ENCODE results near the gene ASCC1.

ASCC1 gene

GRCh38 chr10:72056932-72057751 lies 158.9 kb downstream of the ASCC1 start:
- in situ Hi-C loops (cut with MboI; ENCODE audit: low sequenced_read_pairs), result no loop called here

DNA sequence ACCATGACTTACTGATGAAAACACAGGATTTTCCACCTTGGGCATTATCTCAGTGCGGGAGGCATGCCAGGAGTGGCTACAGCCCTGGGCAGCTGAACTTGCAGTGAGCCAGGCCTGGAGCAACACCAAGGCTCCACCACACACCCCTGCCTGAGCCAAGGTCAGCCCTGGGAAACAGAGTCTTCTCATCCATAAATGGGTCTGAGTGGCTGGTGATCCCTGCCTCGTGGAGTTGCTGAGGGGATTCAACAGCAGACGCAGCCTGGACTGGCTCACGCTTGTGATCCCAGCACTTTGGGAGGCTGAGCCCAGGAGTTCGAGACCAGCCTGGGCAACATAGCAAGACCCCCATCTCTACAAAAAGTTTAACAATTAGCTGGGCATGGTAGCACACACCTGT lies 160.0 kb downstream of the ASCC1 start:
- in situ Hi-C loops (cut with MboI; ENCODE audit: low sequenced_read_pairs), result no loop called here

DNA sequence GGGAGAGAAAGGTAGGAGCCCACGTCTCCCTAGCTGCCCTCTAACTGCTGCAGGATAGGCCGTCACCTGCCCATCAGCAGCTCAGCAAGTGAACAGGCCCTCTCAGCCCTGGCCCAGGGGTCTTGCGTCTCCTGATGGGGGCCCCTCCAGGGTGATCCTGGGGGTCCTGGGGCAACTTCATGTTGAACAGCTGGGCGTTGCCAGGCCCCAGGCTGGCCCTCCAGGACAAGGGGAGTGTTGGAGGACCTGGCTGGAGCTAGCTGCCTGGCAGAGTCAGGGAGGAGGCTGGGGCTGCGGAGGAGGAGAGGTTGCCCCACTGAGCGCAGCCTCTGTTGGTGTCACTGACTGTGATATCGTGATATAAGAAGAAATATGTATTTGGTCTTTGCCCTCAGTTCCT lies 162.4 kb downstream of the ASCC1 start:
- in situ Hi-C loops (cut with MboI; ENCODE audit: low sequenced_read_pairs), result no loop called here

DNA sequence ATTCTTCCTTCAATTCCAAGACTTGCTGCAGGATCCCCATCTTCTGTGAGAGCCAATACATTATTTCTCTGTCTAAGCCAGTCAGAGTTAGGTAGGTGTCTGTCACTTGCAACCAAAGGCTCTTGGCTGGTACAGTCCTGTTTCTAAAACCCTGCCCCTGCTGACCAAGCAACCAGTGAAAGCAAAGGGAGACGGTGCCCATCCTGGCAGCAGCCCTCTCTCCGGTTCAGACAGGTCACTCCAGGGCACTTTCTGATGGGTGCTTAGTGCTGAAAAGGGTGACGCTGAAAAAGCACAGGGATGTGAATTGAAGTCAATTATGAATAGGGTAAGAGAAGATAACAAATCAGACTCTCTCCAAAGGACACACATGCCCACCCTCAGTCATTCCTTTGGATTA lies 165.2 kb downstream of the ASCC1 start:
- in situ Hi-C loops (cut with MboI; ENCODE audit: low sequenced_read_pairs), result no loop called here

- in situ Hi-C loops (cut with MboI; ENCODE audit: low sequenced_read_pairs), result no loop called here
Observed at GRCh38 chr10:72049969-72050781, 165.9 kb downstream of the ASCC1 start.

DNA sequence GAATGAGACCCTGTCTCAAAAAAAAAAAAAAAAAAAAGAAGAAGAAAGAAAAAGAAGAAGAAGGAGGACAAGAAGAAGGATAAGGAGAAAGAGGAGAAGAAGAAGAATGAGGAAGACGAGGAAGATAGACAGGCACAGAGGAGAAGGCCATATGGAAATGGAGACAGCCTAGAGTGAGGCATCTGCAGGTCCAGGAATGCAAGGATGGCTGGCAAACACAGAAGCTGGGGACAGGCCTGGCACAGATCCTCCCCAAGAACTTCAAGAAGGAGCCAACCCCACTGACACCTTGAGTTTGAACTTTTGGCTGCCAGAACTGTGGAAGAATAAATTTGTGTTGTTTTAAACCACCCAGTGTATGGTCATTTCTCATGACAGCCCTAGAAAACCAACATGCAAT lies 166.6 kb downstream of the ASCC1 start:
- in situ Hi-C loops (cut with MboI; ENCODE audit: low sequenced_read_pairs), result no loop called here

- in situ Hi-C loops (cut with MboI; ENCODE audit: low sequenced_read_pairs), result no loop called here
Observed at GRCh38 chr10:72048450-72049124, 167.5 kb downstream of the ASCC1 start.
